Regular cardiac myocyte (primary cell): ENCODE measurements around the gene MRPL20. TPM values are rescaled to one million over a fixed set of nuclear protein-coding genes. Genes with fewer than 3 reads are reported as not detected.

Experiments used
- total RNA-seq: library from RNA; depleted of rRNA; stranded (reverse); fragments of >200 nt; gene quantifications from 2 replicates; pipeline ENCODE4 v1.2.3, GENCODE V29; 2014

Gene MRPL20
- 58.9 and 129 TPM in 2 replicates for total RNA-seq

GRCh38 chr1:1406821-1407635, at the start of gene MRPL20:
MRPL20 (minus strand) TSS chr1:1407293; CDS start chr1:1407217, 76 bp downstream.

GRCh38 chr1:1449099-1449739, 42.1 kb upstream of the MRPL20 start, which contains the start of gene ATAD3C:
ATAD3C (plus strand) TSS chr1:1449689; CDS start chr1:1450684, 995 bp downstream.

GRCh38 chr1:1435106-1435903, 28.2 kb upstream of the MRPL20 start, which contains the start of gene VWA1:
VWA1 (plus strand) TSS chr1:1435690; CDS start chr1:1435749, 59 bp downstream.

GRCh38 chr1:1421147-1421906, 14.2 kb upstream of the MRPL20 start, which contains the start of gene ANKRD65:
ANKRD65 (minus strand) TSS chr1:1421276; CDS start chr1:1421005, 271 bp downstream.

GRCh38 chr1:1399187-1399871, 7.8 kb downstream of the MRPL20 start, which contains the start of gene CCNL2:
CCNL2 (minus strand) TSS chr1:1399335; CDS start chr1:1399306, 29 bp downstream.

GRCh38 chr1:1374929-1375662, 32.0 kb downstream of the MRPL20 start, which contains the start of gene AURKAIP1:
AURKAIP1 (minus strand) TSS chr1:1375207; CDS start chr1:1374756, 451 bp downstream.

GRCh38 chr1:1358433-1359271, 48.4 kb downstream of the MRPL20 start, which contains the start of gene MXRA8:
MXRA8 (minus strand) TSS chr1:1358555; CDS start chr1:1358504, 51 bp downstream.

Other genes with a start within 250 kb of the MRPL20 start
- gene TTLL10, start 233.4 kb downstream of the MRPL20 start, total RNA-seq, result not detected in 2 replicates
- gene TNFRSF18, start 200.7 kb downstream of the MRPL20 start, total RNA-seq, result 0.28 TPM in 1 of 2 replicates, not detected in the other
- gene TNFRSF4, start 193.1 kb downstream of the MRPL20 start, total RNA-seq, result not detected in 2 replicates
- gene SDF4, start 175.3 kb downstream of the MRPL20 start, total RNA-seq, result 90.1 and 109 TPM in 2 replicates
- gene B3GALT6, start 175.1 kb downstream of the MRPL20 start, total RNA-seq, result 28.2 and 31.2 TPM in 2 replicates
- gene C1QTNF12, start 160.6 kb downstream of the MRPL20 start, total RNA-seq, result 0.38 and 0.85 TPM in 2 replicates
- gene UBE2J2, start 133.4 kb downstream of the MRPL20 start, total RNA-seq, result 31.3 and 43.5 TPM in 2 replicates
- 0.58 and 1.4 TPM in 2 replicates for gene SCNN1D, start 126.9 kb downstream of the MRPL20 start, total RNA-seq
- 33.0 and 34.3 TPM in 2 replicates for gene ACAP3, start 99.4 kb downstream of the MRPL20 start, total RNA-seq
- 8.7 and 22.8 TPM in 2 replicates for gene PUSL1, start 98.7 kb downstream of the MRPL20 start, total RNA-seq
- 34.1 and 42.0 TPM in 2 replicates for gene INTS11, start 82.6 kb downstream of the MRPL20 start, total RNA-seq
- gene CPTP, start 82.5 kb downstream of the MRPL20 start, total RNA-seq, result 9.0 and 11.5 TPM in 2 replicates
- gene TAS1R3, start 76.0 kb downstream of the MRPL20 start, total RNA-seq, result under 0.01 TPM in 2 replicates
- gene DVL1, start 57.9 kb downstream of the MRPL20 start, total RNA-seq, result 86.0 and 119 TPM in 2 replicates
- gene MXRA8, start 48.7 kb downstream of the MRPL20 start, total RNA-seq, result 121 and 141 TPM in 2 replicates
- gene AURKAIP1, start 32.1 kb downstream of the MRPL20 start, total RNA-seq, result 82.6 and 152 TPM in 2 replicates
- 63.8 and 140 TPM in 2 replicates for gene CCNL2, start 8.0 kb downstream of the MRPL20 start, total RNA-seq
- gene ANKRD65, start 14.0 kb upstream of the MRPL20 start, total RNA-seq, result under 0.01 TPM in 2 replicates
- gene VWA1, start 28.4 kb upstream of the MRPL20 start, total RNA-seq, result 2.9 and 9.0 TPM in 2 replicates
- gene ATAD3C, start 42.4 kb upstream of the MRPL20 start, total RNA-seq, result not detected in 2 replicates
- gene ATAD3B, start 64.5 kb upstream of the MRPL20 start, total RNA-seq, result 15.8 and 46.6 TPM in 2 replicates
- gene ATAD3A, start 104.9 kb upstream of the MRPL20 start, total RNA-seq, result 18.9 and 64.2 TPM in 2 replicates
- 1.5 and 3.7 TPM in 2 replicates for gene TMEM240, start 133.3 kb upstream of the MRPL20 start, total RNA-seq
- gene SSU72, start 167.6 kb upstream of the MRPL20 start, total RNA-seq, result 71.9 and 130 TPM in 2 replicates
- 1.3 and 1.7 TPM in 2 replicates for gene FNDC10, start 192.8 kb upstream of the MRPL20 start, total RNA-seq
- gene MIB2, start 208.2 kb upstream of the MRPL20 start, total RNA-seq, result 62.1 and 115 TPM in 2 replicates
- gene MMP23B, start 224.9 kb upstream of the MRPL20 start, total RNA-seq, result 8.1 and 10.7 TPM in 2 replicates